HG03103 (cell line): Measurements from ENCODE around the gene RBFOX1.

Source experiments
- ATAC-seq: cut with Tn5 transposase; IDR thresholded peaks from one replicate; pipeline ENCODE4 v1.9.1; 2021; ENCODE audit warnings: low read depth; ENCODE audit not compliant: unreplicated experiment

RBFOX1 gene

GRCh38 chr16:7644176-7644575 is 311.5 kb downstream of the RBFOX1 start:
- no peak for ATAC-seq

DNA sequence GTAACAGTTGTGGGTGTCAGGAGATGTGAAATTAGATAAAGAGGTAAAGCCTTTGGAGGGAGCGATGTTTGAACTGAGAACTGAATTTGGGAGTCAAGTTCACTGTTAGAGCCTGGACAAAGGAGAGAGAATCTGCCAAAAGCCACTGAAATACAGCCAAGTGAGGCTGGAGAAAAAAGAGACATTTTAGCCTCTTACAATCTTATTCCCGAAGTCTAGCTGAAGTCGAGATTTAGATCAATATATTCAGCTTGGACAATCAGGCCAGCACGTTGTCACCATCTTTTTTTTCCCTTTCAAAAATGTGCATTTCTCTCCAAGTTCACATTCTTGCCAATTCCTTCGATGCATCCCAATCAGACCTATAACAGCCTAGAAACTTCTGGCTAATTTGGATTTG is 312.2 kb downstream of the RBFOX1 start:
- no peak for ATAC-seq

- no peak for ATAC-seq
Measured at GRCh38 chr16:7646821-7647500, 314.3 kb downstream of the RBFOX1 start.

DNA sequence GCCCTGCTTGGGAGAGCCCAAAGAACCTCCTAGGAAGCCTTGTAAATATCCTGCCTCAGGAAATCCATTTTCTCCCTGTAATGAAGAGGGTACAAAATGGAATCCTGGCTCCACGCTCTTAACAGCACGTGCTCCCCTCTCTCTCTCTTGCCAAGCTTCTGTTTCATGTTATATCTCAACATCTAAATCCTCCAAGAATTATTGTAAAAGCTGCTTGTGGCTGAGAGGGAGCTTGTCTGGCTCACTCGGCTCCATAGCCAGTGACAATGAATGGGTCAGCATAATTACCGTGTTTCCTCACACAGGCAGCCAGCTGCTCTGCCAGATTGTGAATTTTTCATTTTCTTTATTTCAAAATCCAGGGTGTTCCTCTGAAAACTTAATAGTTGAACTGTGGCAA is 317.8 kb downstream of the RBFOX1 start:
- ATAC-seq = no peak

DNA sequence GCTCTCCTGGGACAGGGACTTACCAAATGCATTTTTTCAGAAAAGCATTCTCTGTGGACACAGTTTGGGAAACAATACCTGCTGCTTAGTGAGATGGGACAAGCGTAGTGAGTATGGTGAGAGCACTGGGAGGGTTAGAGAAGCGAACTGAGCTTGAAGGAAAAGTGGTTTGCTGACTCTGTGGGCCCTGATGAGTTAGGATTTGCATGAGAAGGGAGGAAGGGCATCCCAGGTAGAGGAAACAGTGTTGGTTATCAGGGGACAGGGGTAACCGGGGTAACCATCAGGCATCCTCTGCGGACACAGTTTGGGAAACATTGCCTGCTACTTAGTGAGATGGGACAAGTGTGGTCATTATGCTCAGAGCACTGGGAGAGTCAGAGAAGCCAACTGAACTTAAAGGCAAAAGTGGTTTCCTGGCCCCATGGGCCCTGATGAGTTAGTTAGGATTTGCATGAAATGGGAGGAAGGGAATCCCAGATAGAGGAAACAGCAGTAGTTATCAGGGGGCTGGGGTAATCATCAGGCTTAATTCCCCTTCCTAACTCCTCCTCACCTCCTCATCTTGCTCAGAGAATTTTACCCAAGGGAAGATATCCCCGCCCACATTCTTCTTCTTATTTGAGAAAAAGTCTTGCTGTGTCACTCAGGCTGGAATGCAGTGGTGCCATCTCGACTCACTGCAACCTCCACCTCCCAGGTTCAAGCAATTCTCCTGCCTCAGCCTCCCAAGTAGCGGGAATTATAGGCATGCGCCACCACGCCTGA is 319.3 kb downstream of the RBFOX1 start:
- ATAC-seq = no peak

GRCh38 chr16:7653746-7654461 is 321.3 kb downstream of the RBFOX1 start:
- ATAC-seq = no peak

DNA sequence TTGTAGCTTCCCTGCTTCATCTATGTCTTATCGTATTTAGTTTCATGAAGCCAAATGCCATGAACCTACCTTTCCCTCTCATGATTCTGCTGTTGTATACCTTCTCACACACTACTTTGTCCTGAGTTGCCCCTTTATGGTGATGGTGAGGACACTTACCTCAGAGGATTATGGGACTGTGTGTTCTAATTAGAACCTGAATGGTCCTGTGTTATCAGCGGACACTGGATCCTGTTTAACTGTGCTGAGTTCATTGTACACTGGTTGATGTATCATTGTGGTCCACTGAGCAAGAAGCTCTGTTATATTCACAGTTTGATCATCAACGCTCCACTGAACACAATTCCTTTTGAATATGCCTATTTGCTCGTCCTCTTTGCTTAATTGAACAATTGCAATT is 343.0 kb downstream of the RBFOX1 start:
- ATAC-seq = no peak

GRCh38 chr16:7680296-7680695 is 347.7 kb downstream of the RBFOX1 start:
- ATAC-seq = no peak

GRCh38 chr16:7688811-7689210 is 356.2 kb downstream of the RBFOX1 start:
- ATAC-seq = no peak

- no peak for ATAC-seq
Measured at GRCh38 chr16:7689234-7689633, 356.6 kb downstream of the RBFOX1 start.

- ATAC-seq = no peak
Measured at GRCh38 chr16:7691533-7691932, 358.9 kb downstream of the RBFOX1 start.

- no peak for ATAC-seq
Measured at GRCh38 chr16:7703672-7704071, 371.0 kb downstream of the RBFOX1 start.

GRCh38 chr16:7705885-7706284 is 373.2 kb downstream of the RBFOX1 start:
- ATAC-seq = no peak

- no peak for ATAC-seq
Measured at GRCh38 chr16:7709186-7709585, 376.5 kb downstream of the RBFOX1 start.

DNA sequence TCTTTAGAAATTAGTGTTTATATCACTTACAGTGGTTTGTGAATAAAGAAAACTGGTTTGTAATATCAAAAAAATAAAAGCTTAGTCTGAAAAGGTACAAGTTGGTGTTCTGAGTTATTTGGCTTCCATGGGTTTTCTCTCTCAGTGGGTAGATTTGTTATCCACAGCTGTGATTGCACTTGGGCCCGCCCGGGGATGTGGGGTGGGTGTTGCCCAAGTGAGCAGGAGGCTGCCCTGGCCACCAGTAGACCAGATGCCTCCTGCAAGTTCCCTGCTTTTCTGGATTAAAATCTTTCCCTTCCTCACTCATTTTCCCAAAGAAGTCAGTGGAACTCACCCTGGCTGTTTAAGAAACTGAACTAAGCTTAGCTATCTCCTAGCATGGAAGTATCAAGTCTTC is 380.6 kb downstream of the RBFOX1 start:
- ATAC-seq = no peak

DNA sequence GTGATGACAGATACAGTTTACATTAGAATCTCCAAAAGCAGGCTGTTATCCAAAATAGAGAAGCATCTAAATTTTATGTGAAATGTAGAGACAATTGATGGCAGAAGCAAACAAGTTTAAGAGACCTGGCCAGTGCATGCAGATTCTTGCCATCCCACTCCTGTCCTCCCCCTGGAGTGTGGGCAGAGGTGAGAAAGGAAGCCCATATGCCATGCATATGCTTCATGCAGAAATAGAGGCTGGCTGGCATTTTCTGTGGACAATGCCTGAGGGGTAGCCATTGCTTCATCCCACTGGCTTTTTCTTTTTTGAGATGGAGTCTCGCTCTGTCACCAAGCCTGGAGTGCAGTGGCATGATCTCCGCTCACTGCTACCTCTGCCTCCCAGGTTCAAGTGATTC is 382.1 kb downstream of the RBFOX1 start:
- no peak for ATAC-seq

- no peak for ATAC-seq
Measured at GRCh38 chr16:7716660-7717550, 384.3 kb downstream of the RBFOX1 start.

DNA sequence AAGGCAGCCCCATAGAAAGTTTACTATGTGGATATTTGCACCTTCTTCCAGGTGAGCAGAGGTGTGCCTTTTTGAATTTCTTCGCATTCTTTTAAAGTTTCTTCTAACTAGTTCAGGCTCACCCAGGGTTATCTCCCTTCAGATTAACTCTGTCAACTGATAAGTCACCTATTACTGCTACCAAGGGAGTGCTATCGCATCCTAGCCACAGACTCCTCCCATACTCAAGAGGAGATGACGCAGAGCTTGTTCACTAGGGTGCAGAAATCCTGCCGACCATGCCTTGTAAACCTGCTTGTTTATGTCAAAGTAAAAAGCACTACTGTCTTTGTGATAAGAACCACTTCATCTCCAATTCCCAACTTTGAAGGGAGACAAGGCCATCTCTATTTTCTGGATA is 390.1 kb downstream of the RBFOX1 start:
- ATAC-seq = no peak

- ATAC-seq = no peak
Measured at GRCh38 chr16:7731141-7731540, 398.5 kb downstream of the RBFOX1 start.

DNA sequence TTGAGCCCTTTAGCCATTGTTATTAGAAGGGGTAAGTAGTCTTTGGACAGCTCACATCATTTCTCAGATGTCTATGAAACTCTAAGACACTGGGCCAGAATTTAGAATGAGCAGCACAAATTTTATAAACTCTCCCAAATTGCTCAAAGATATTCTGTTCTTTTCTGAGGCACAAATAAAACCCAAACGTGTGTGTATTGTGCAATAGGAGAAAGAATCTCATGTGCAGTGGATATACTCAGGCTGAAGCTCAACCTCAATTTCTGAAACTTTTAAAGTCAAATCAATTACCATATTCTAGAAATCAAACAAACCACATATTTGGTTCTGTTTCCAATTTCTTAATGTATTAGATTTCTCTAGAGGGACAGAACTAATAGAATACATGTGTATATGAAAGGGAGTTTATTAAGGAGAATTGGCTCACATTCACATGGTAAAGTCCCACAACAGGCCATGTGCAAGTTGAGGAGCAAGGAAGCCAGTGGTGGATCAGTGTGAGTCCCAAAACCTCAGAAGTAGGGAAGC is 403.6 kb downstream of the RBFOX1 start:
- ATAC-seq = no peak
